GM19240 (cell line): Measurements from ENCODE around the gene PEPD.

Experiments
- DNase-seq: peaks from one replicate; pipeline ENCODE4 v3.0.0; 2011; ENCODE audit warnings: low spot score; ENCODE audit not compliant: insufficient read length

PEPD gene

GRCh38 chr19:33424181-33424580, 97.4 kb downstream of the PEPD start:
- DNase-seq = no peak

- DNase-seq = no peak
Observed at GRCh38 chr19:33422369-33423180, 99.0 kb downstream of the PEPD start.

- DNase-seq = no peak
Observed at GRCh38 chr19:33421368-33421767, 100.2 kb downstream of the PEPD start.

- DNase-seq = no peak
Observed at GRCh38 chr19:33420821-33421220, 100.8 kb downstream of the PEPD start.

- no peak for DNase-seq
Observed at GRCh38 chr19:33419788-33420130, 101.8 kb downstream of the PEPD start.

GRCh38 chr19:33418871-33419787, 102.5 kb downstream of the PEPD start:
- DNase-seq = no peak

- no peak for DNase-seq
Observed at GRCh38 chr19:33418461-33418860, 103.1 kb downstream of the PEPD start.

- no peak for DNase-seq
Observed at GRCh38 chr19:33417751-33418150, 103.8 kb downstream of the PEPD start.

GRCh38 chr19:33416307-33417215, 105.0 kb downstream of the PEPD start:
- peak; percentile 74 for DNase-seq

- no peak for DNase-seq
Observed at GRCh38 chr19:33414667-33415605, 106.7 kb downstream of the PEPD start.

GRCh38 chr19:33413868-33414666, 107.5 kb downstream of the PEPD start:
- DNase-seq = no peak

GRCh38 chr19:33413426-33413725, 108.2 kb downstream of the PEPD start:
- no peak for DNase-seq

- no peak for DNase-seq
Observed at GRCh38 chr19:33412601-33413425, 108.8 kb downstream of the PEPD start.

- no peak for DNase-seq
Observed at GRCh38 chr19:33411621-33412180, 109.9 kb downstream of the PEPD start.

GRCh38 chr19:33410915-33411401, 110.6 kb downstream of the PEPD start:
- DNase-seq = no peak

GRCh38 chr19:33409906-33410685, 111.5 kb downstream of the PEPD start:
- no peak for DNase-seq
